Measurements from ENCODE around the gene PRKCE. TPM values are rescaled to one million over a fixed set of nuclear protein-coding genes. Genes with fewer than 3 reads are reported as not detected.
"Not testable (repeated sequence)": the region's sequence is repeated elsewhere in the genome, so short reads cannot be mapped to it uniquely, and the experiment has no call there.

The PRKCE gene
- total RNA-seq, 1 donor from 2014 or later, result 12.0 TPM

- DNase-seq (ENCODE audit: low spot score), result no peak
- H3K27me3 Mint-ChIP-seq (ENCODE audit: low read depth), result no peaks in the 10 kb centered on the region
- no peak for TF ChIP-seq CTCF (IDR thresholded peaks at IDR 0.05)
- H3K4me1 Mint-ChIP-seq (ENCODE audit: low read depth), result no peaks in the 10 kb centered on the region
- no peaks in the 10 kb centered on the region for H3K36me3 Mint-ChIP-seq (ENCODE audit: low read depth)
- no peaks in the 10 kb centered on the region for H3K9me3 Mint-ChIP-seq (ENCODE audit: low read depth)
- no peak overlapping the region for H3K27ac Mint-ChIP-seq (ENCODE audit: unreplicated experiment)
- H3K4me3 Mint-ChIP-seq (ENCODE audit: unreplicated experiment), result no peak overlapping the region
These were observed 64.3 kb downstream of the PRKCE start for GRCh38 chr2:45715601-45716379.

- not testable (repeated sequence) for H3K4me3 Mint-ChIP-seq (ENCODE audit: unreplicated experiment); DNase-seq (ENCODE audit: low spot score); H3K27ac Mint-ChIP-seq (ENCODE audit: unreplicated experiment); H3K4me1 Mint-ChIP-seq (ENCODE audit: low read depth); H3K27me3 Mint-ChIP-seq (ENCODE audit: low read depth); H3K9me3 Mint-ChIP-seq (ENCODE audit: low read depth); H3K36me3 Mint-ChIP-seq (ENCODE audit: low read depth)
These were observed 65.0 kb downstream of the PRKCE start for GRCh38 chr2:45716432-45716831.

- no peaks in the 10 kb centered on the region for H3K9me3 Mint-ChIP-seq (ENCODE audit: low read depth)
- DNase-seq (ENCODE audit: low spot score), result no peak
- H3K27me3 Mint-ChIP-seq (ENCODE audit: low read depth), result no peaks in the 10 kb centered on the region
- H3K4me1 Mint-ChIP-seq (ENCODE audit: low read depth), result no peaks in the 10 kb centered on the region
- H3K36me3 Mint-ChIP-seq (ENCODE audit: low read depth), result no peaks in the 10 kb centered on the region
- no peak overlapping the region for H3K27ac Mint-ChIP-seq (ENCODE audit: unreplicated experiment)
- no peak for TF ChIP-seq CTCF (IDR thresholded peaks at IDR 0.05)
- no peak overlapping the region for H3K4me3 Mint-ChIP-seq (ENCODE audit: unreplicated experiment)
These were observed 65.4 kb downstream of the PRKCE start for GRCh38 chr2:45716915-45717314.

GRCh38 chr2:45720210-45720609 is 68.7 kb downstream of the PRKCE start:
- no peaks in the 10 kb centered on the region for H3K9me3 Mint-ChIP-seq (ENCODE audit: low read depth)
- H3K27me3 Mint-ChIP-seq (ENCODE audit: low read depth), result no peaks in the 10 kb centered on the region
- H3K4me1 Mint-ChIP-seq (ENCODE audit: low read depth), result peaks cover 6% of the 10 kb centered on the region

GRCh38 chr2:45721150-45721549 is 69.7 kb downstream of the PRKCE start:
- Mint-ChIP-seq H3K36me3 (ENCODE audit: low read depth) (no peaks in the 10 kb centered on the region), H3K27ac (ENCODE audit: unreplicated experiment) (no peak overlapping the region)

More at GRCh38 chr2:45720210-45720609, 68.7 kb downstream of the PRKCE start:
- TF ChIP-seq CTCF (IDR thresholded peaks at IDR 0.05), result no peak
- H3K4me3 Mint-ChIP-seq (ENCODE audit: unreplicated experiment), result no peak overlapping the region
- no peak overlapping the region for H3K27ac Mint-ChIP-seq (ENCODE audit: unreplicated experiment)
- no peaks in the 10 kb centered on the region for H3K36me3 Mint-ChIP-seq (ENCODE audit: low read depth)
- DNase-seq (ENCODE audit: low spot score), result no peak

More at GRCh38 chr2:45721150-45721549, 69.7 kb downstream of the PRKCE start:
- Mint-ChIP-seq H3K4me3 (ENCODE audit: unreplicated experiment) (no peak overlapping the region), H3K4me1 (ENCODE audit: low read depth) (peaks cover 6% of the 10 kb centered on the region), H3K27me3 (ENCODE audit: low read depth) (no peaks in the 10 kb centered on the region), H3K9me3 (ENCODE audit: low read depth) (no peaks in the 10 kb centered on the region)
- DNase-seq (ENCODE audit: low spot score), result no peak
- TF ChIP-seq CTCF (IDR thresholded peaks at IDR 0.05), result no peak
